GM06990 (cell line): Measurements from ENCODE around the gene DNAJB1.

Experiments
- DNase-seq: peaks from one replicate; pipeline ENCODE4 v3.0.0-alpha.2; 2011; ENCODE audit not compliant: insufficient read length; ENCODE audit errors: extremely low read depth
- H3K27me3 ChIP-seq: replicated peaks from 2 replicates; pipeline ENCODE4 v1.6.0; 2011; ENCODE audit warnings: low read length; ENCODE audit not compliant: control insufficient read depth, insufficient read depth
- H3K36me3 ChIP-seq: 2 replicates; pipeline ENCODE4 v1.5.1; 2011; ENCODE audit warnings: low read length; ENCODE audit not compliant: control insufficient read depth, insufficient read depth
- H3K4me3 ChIP-seq: replicated peaks from 2 replicates; pipeline ENCODE4 v1.5.1; 2011; ENCODE audit warnings: low read depth, mild to moderate bottlenecking, control low read depth, low read length
- CTCF ChIP-seq: IDR thresholded peaks from 2 replicates; pipeline ENCODE4 v1.5.1; 2011; ENCODE audit warnings: low read length, control low read depth, mild to moderate bottlenecking, inconsistent platforms; ENCODE audit not compliant: insufficient read depth, poor library complexity, severe bottlenecking

DNAJB1 gene

GRCh38 chr19:14560776-14561108 lies 42.5 kb upstream of the DNAJB1 start:
- H3K4me3 ChIP-seq, result no peak overlapping the region
- DNase-seq, result no peak
- H3K36me3 ChIP-seq, result peaks cover 2% of the 10 kb centered on the region
- no peak for TF ChIP-seq CTCF
- no peaks in the 10 kb centered on the region for H3K27me3 ChIP-seq

DNA sequence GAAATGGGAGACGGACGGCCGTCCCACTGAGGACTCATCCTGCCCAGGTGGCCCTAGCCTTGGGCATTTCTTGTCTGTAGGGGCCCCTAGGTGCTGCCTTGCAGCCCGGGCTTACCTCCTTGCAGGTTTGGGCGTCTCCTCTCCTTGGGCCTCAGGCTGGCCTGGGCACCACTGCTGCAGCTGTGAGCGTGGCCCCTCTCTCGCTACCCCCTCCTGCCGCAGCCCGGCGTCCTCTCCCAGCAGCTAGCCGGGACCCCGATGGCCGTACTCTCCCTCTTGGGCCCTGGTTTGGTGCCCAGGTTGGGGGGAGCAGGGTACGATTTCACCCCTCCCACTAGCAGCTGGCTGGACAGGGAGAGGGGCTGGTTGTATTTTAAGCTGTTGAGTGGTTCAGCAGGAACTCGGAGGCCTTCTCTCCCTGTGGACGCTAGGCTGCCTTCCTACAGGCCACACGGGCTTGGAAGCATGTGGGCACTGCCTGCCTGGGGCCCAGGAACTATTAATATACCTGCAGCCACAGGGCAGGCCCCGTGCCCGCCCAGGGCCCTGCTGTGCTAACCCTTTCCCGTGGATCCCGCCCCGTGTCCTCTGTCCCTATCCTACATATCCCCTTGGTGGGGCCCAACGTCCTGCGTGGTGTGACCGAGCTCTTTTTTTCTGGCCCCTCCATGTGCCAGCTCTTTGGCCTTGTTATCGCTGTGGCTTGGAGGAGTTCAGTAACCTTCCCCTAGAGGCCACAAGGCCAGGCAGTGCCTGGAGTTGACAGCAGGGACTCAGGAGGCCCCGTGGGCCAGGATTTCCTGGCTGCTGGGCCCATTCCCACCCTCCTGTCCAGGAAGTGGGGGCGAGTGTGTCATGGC lies 41.9 kb upstream of the DNAJB1 start:
- TF ChIP-seq CTCF, result no peak
- H3K4me3 ChIP-seq, result no peak overlapping the region
- no peaks in the 10 kb centered on the region; the same call in none of the 2 replicates for H3K36me3 ChIP-seq
- H3K27me3 ChIP-seq, result no peaks in the 10 kb centered on the region
- no peak for DNase-seq

DNA sequence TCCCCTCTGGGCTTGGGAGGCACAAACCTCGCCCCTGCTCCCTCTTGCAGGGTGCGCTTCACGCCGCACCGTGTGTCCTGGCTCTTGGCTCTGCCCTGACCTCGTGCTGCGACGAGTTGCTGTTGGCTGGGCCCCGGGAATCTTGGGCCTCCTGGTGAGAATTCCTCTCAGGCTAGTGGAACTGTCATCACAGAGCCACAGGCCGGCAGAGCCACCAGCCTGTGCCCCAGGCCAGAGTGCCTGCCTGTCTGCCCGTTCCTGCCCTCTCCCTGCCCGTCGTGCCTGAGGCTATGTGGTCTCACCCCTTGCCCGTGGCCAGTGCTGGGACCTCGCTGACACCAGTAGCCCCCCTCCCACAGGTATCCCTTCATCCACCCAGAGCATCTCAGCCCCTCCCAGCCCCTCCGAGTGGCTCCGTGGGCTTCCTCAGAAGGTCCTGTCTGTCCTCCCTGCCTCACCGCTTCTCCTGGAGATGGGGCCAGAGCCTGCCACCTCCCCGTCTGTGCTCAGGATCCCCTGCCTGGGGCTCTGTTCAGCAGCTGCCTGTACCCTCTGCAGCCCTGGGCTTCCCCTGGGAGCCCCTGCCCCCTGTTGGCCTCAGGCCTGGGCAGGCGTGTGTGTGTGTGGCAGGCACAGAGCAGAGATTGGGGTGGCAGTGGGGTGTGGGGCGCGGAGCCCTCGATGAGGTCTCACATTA lies 40.3 kb upstream of the DNAJB1 start:
- DNase-seq, result no peak
- no peak for TF ChIP-seq CTCF

GRCh38 chr19:14556662-14557188 lies 38.5 kb upstream of the DNAJB1 start:
- no peak overlapping the region for H3K4me3 ChIP-seq
- peak; percentile 98 for TF ChIP-seq CTCF

More for the DNA sequence above, 40.3 kb upstream of the DNAJB1 start:
- Histone ChIP-seq H3K27me3 (no peaks in the 10 kb centered on the region), H3K36me3 (no peaks in the 10 kb centered on the region; the same call in 1 of the 2 replicates), H3K4me3 (no peak overlapping the region)

GRCh38 chr19:14555918-14556661 lies 37.9 kb upstream of the DNAJB1 start:
- Histone ChIP-seq H3K27me3 (no peaks in the 10 kb centered on the region), H3K36me3 (no peaks in the 10 kb centered on the region), H3K4me3 (no peak overlapping the region)
- no peak for TF ChIP-seq CTCF
- no peak for DNase-seq

More at GRCh38 chr19:14556662-14557188, 38.5 kb upstream of the DNAJB1 start:
- peak; percentile 88 for DNase-seq
- Histone ChIP-seq H3K27me3 (no peaks in the 10 kb centered on the region), H3K36me3 (no peaks in the 10 kb centered on the region)
